Liver (tissue), 9 donors: ENCODE results near the gene KRCC1. TPM values are rescaled to one million over a fixed set of nuclear protein-coding genes. Genes with fewer than 3 reads are reported as not detected.
"Not testable (repeated sequence)": the region's sequence is repeated elsewhere in the genome, so short reads cannot be mapped to it uniquely, and the experiment has no call there.

Source experiments
- DNase-seq: peaks from one replicate; pipeline ENCODE4 v3.0.0-alpha.2; 2017; ENCODE audit warnings: low spot score
- H3K27ac ChIP-seq, 2 donors: one replicate each; pipeline ENCODE4 v1.7.0; 2013; ENCODE audit warnings: inconsistent platforms in 2 of 2, low read length in 2 of 2, control low read depth in 1 of 2, low read depth in 1 of 2, mild to moderate bottlenecking in 1 of 2
- H3K27me3 ChIP-seq, 4 donors: one replicate each; pipeline versions ENCODE4 v1.6.1 to v1.7.0; 2013; ENCODE audit warnings: low read length in 3 of 4, inconsistent platforms in 1 of 4, mild to moderate bottlenecking in 1 of 4, moderate library complexity in 1 of 4; ENCODE audit not compliant: control insufficient read depth in 4 of 4, insufficient read depth in 4 of 4
- H3K36me3 ChIP-seq, 4 donors: one replicate each; pipeline versions ENCODE4 v1.6.1 to v1.7.0; 2013; ENCODE audit warnings: low read length in 3 of 4, mild to moderate bottlenecking in 3 of 4, low read depth in 1 of 4, moderate library complexity in 1 of 4; ENCODE audit not compliant: control insufficient read depth in 4 of 4, insufficient read depth in 3 of 4
- H3K4me1 ChIP-seq, 4 donors: one replicate each; pipeline versions ENCODE4 v1.6.1 to v1.7.0; 2013; ENCODE audit warnings: low read length in 3 of 4, mild to moderate bottlenecking in 3 of 4, moderate library complexity in 1 of 4; ENCODE audit not compliant: control insufficient read depth in 4 of 4, insufficient read depth in 4 of 4
- H3K4me3 ChIP-seq, 3 donors: one replicate each; pipeline versions ENCODE4 v1.6.1 to v1.7.0; 2013; ENCODE audit warnings: low read length in 3 of 3, control low read depth in 1 of 3, low read depth in 1 of 3, mild to moderate bottlenecking in 1 of 3
- H3K9ac ChIP-seq, 2 donors: one replicate each; pipeline ENCODE4 v1.7.0; 2013; ENCODE audit warnings: low read length in 2 of 2, mild to moderate bottlenecking in 2 of 2, moderate library complexity in 2 of 2, control low read depth in 1 of 2, low read depth in 1 of 2
- H3K9me3 ChIP-seq, 4 donors: one replicate each; pipeline versions ENCODE4 v1.6.1 to v1.7.0; 2013; ENCODE audit warnings: low read length in 3 of 4; ENCODE audit not compliant: control insufficient read depth in 4 of 4
- ATF3 ChIP-seq: IDR thresholded peaks from 2 replicates; pipeline ENCODE4 v1.6.1; 2016; ENCODE audit warnings: antibody characterized with exemption
- CTCF ChIP-seq: fragments of 150-350 bp; IDR thresholded peaks from 2 replicates; pipeline ENCODE4 v1.5.1; 2017; ENCODE audit warnings: improper control_type of control experiment, low read depth, low read length; ENCODE audit not compliant: missing input control
- EGR1 ChIP-seq, 2 donors: IDR thresholded peaks; 2 replicates each; pipeline ENCODE4 v1.6.1; 2016 to 2018; ENCODE audit warnings: antibody characterized with exemption in 2 of 2, low read depth in 2 of 2
- FOXA1 ChIP-seq: IDR thresholded peaks from 2 replicates; pipeline ENCODE4 v1.6.1; 2016; ENCODE audit warnings: antibody characterized with exemption
- GABPA ChIP-seq, 2 donors: IDR thresholded peaks in 1 of 2; conservative IDR thresholded peaks in 1 of 2; 2 replicates each; pipeline ENCODE4 v1.6.1; 2016; ENCODE audit warnings: antibody characterized with exemption in 2 of 2, mild to moderate bottlenecking in 1 of 2, moderate library complexity in 1 of 2
- HNF4G ChIP-seq: IDR thresholded peaks from 2 replicates; pipeline ENCODE4 v1.6.1; 2016; ENCODE audit warnings: antibody characterized with exemption
- JUND ChIP-seq, 2 donors: IDR thresholded peaks; 2 replicates each; pipeline ENCODE4 v1.6.1; 2016; ENCODE audit warnings: antibody characterized with exemption in 2 of 2
- MAX ChIP-seq: IDR thresholded peaks from 2 replicates; pipeline ENCODE4 v1.6.1; 2016; ENCODE audit warnings: antibody characterized with exemption
- NR2F2 ChIP-seq: IDR thresholded peaks from 2 replicates; pipeline ENCODE4 v1.6.1; 2016; ENCODE audit warnings: antibody characterized with exemption
- REST ChIP-seq: IDR thresholded peaks from 2 replicates; pipeline ENCODE4 v1.6.1; 2016; ENCODE audit warnings: antibody characterized with exemption, mild to moderate bottlenecking
- RXRA ChIP-seq, 2 donors: IDR thresholded peaks; 2 replicates each; pipeline ENCODE4 v1.6.1; 2017 to 2018; ENCODE audit warnings: antibody characterized with exemption in 2 of 2, mild to moderate bottlenecking in 1 of 2
- SP1 ChIP-seq: IDR thresholded peaks from 2 replicates; pipeline ENCODE4 v1.6.1; 2018; ENCODE audit warnings: antibody characterized with exemption, mild to moderate bottlenecking
- TAF1 ChIP-seq: conservative IDR thresholded peaks from 2 replicates; pipeline ENCODE4 v1.6.1; 2016; ENCODE audit warnings: antibody characterized with exemption, mild to moderate bottlenecking
- ZBTB33 ChIP-seq: IDR thresholded peaks from 2 replicates; pipeline ENCODE4 v1.6.1; 2016; ENCODE audit warnings: antibody characterized with exemption
- WGBS: extraction: QIAGEN DNeasy Blood & Tissue Kit; methylation state at CpG from one replicate; pipeline ENCODE4 v1.1.7; 2013; 5-methylcytosine and 5-hydroxymethylcytosine counted together
- polyA plus RNA-seq, 2 donors: library from polyadenylated mRNA; stranded (reverse) in 1 of 2; unstranded in 1 of 2; fragments of 200-250 nt in 1 of 2; fragments of >200 nt in 1 of 2; fragmentation: Nextera tagmentation in 1 of 2; extraction: Ambion mirVana in 1 of 2; gene quantifications; one replicate each; pipeline versions ENCODE4 v1.2.1 to v1.2.3, GENCODE V29; 2013 to 2015
- total RNA-seq, 2 donors: library from RNA; depleted of rRNA; stranded (reverse); fragments of >200 nt; gene quantifications; one replicate each; pipeline ENCODE4 v1.2.3, GENCODE V29; 2014
- donor health status: healthy.
- donor health status: healthy.
- donor health status: healthy.
- donor health status: healthy.
- donor health status: healthy.

Gene KRCC1
- total and polyA plus RNA-seq, 4 donors: 7.0 to 14.8 (median 11.5) TPM

- not testable (repeated sequence) for H3K27ac ChIP-seq, H3K9ac ChIP-seq, H3K9me3 ChIP-seq, H3K36me3 ChIP-seq, DNase-seq, H3K27me3 ChIP-seq
- peaks cover 0 to 20% (median 9%) of the 10 kb centered on the region in 4 donors for H3K4me1 ChIP-seq
- H3K4me3 ChIP-seq: peak overlapping the region; percentile 65 to 87 (median 75)
- 81% methylated on average over 2 of the region's 2 CpGs for WGBS
Measured at GRCh38 chr2:88017780-88018038, 37.9 kb downstream of the KRCC1 start.

- Histone ChIP-seq H3K9me3 (no peaks in the 10 kb centered on the region), H3K9ac (peak overlapping the region; percentile 96), H3K27ac (peak overlapping the region; percentile 85 to 91), H3K4me1 (peaks cover 0 to 20% (median 9%) of the 10 kb centered on the region in 4 donors), H3K4me3 (peak overlapping the region; percentile 65 to 87 (median 75)), H3K36me3 (no peaks in the 10 kb centered on the region), H3K27me3 (no peaks in the 10 kb centered on the region)
- DNase-seq: no peak
- 13% methylated on average over 46 of the region's 46 CpGs for WGBS
- TF ChIP-seq NR2F2: no peak
- TF ChIP-seq JUND (IDR thresholded peaks at IDR 0.05): no peak
- TF ChIP-seq GABPA (IDR thresholded peaks at IDR 0.05 in 1 of 2, conservative IDR thresholded peaks at IDR 0.05 in 1 of 2): no peak
- no peak for TF ChIP-seq ATF3
- no peak for TF ChIP-seq FOXA1
- no peak for TF ChIP-seq ZBTB33
- TF ChIP-seq SP1: no peak
- no peak for TF ChIP-seq MAX
- no peak for TF ChIP-seq HNF4G
- TF ChIP-seq EGR1 (IDR thresholded peaks at IDR 0.05; ENCODE audit: low read depth in 2 of 2): no peak
- TF ChIP-seq CTCF: no peak
- TF ChIP-seq RXRA (IDR thresholded peaks at IDR 0.05): no peak
- TF ChIP-seq TAF1: no peak
- TF ChIP-seq REST: no peak
Measured at GRCh38 chr2:88016960-88017779, 38.4 kb downstream of the KRCC1 start.
